ENCODE data around the gene FBXW11. TPM values are rescaled to one million over a fixed set of nuclear protein-coding genes. Genes with fewer than 3 reads are reported as not detected.

FBXW11 gene
- total RNA-seq, 1 donor from 2014 or later = 61.4 TPM

GRCh38 chr5:171956887-171957495 lies 49.4 kb downstream of the FBXW11 start:
- Mint-ChIP-seq H3K27ac (ENCODE audit: unreplicated experiment) (no peak overlapping the region), H3K36me3 (ENCODE audit: unreplicated experiment) (no peaks in the 10 kb centered on the region), H3K4me3 (ENCODE audit: unreplicated experiment) (no peak overlapping the region), H3K4me1 (ENCODE audit: unreplicated experiment) (peaks cover 48% of the 10 kb centered on the region), H3K9me3 (ENCODE audit: unreplicated experiment) (no peaks in the 10 kb centered on the region), H3K27me3 (ENCODE audit: unreplicated experiment) (no peaks in the 10 kb centered on the region)
- TF ChIP-seq, protein P1, sequence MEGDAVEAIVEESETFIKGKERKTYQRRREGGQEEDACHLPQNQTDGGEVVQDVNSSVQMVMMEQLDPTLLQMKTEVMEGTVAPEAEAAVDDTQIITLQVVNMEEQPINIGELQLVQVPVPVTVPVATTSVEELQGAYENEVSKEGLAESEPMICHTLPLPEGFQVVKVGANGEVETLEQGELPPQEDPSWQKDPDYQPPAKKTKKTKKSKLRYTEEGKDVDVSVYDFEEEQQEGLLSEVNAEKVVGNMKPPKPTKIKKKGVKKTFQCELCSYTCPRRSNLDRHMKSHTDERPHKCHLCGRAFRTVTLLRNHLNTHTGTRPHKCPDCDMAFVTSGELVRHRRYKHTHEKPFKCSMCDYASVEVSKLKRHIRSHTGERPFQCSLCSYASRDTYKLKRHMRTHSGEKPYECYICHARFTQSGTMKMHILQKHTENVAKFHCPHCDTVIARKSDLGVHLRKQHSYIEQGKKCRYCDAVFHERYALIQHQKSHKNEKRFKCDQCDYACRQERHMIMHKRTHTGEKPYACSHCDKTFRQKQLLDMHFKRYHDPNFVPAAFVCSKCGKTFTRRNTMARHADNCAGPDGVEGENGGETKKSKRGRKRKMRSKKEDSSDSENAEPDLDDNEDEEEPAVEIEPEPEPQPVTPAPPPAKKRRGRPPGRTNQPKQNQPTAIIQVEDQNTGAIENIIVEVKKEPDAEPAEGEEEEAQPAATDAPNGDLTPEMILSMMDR (IDR thresholded peaks at IDR 0.05) = no peak
- DNase-seq (ENCODE audit: extremely low spot score, unreplicated experiment) = no peak

- peak overlapping the region; percentile 35 for H3K27ac Mint-ChIP-seq (ENCODE audit: unreplicated experiment)
- DNase-seq (ENCODE audit: extremely low spot score, unreplicated experiment) = no peak
- H3K9me3 Mint-ChIP-seq (ENCODE audit: unreplicated experiment) = no peaks in the 10 kb centered on the region
- no peak overlapping the region for H3K4me3 Mint-ChIP-seq (ENCODE audit: unreplicated experiment)
- H3K4me1 Mint-ChIP-seq (ENCODE audit: unreplicated experiment) = peaks cover 49% of the 10 kb centered on the region
- no peaks in the 10 kb centered on the region for H3K27me3 Mint-ChIP-seq (ENCODE audit: unreplicated experiment)
- H3K36me3 Mint-ChIP-seq (ENCODE audit: unreplicated experiment) = no peaks in the 10 kb centered on the region
- TF ChIP-seq, protein P1 (IDR thresholded peaks at IDR 0.05) = no peak
These were observed 50.1 kb downstream of the FBXW11 start for GRCh38 chr5:171956314-171956713.

DNA sequence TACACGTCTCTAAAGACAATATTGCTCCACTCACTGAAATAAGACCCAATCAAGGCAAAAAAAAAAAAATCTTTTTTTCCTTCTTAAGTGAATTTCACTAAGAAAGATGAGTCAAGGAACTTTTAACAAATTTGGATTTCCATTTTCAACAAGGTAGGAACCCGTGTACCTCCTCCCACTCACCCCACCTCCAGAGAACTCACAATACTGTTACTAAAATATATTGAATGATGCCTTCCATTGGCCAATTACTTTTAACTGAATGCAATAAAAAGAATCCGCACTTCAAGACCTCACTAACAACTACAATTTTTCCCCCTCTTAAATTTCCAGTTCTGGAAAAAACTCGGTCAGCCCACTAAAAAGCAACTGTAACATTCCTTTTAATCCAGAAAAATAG lies 50.7 kb downstream of the FBXW11 start:
- H3K27me3 Mint-ChIP-seq (ENCODE audit: unreplicated experiment) = no peaks in the 10 kb centered on the region

DNA sequence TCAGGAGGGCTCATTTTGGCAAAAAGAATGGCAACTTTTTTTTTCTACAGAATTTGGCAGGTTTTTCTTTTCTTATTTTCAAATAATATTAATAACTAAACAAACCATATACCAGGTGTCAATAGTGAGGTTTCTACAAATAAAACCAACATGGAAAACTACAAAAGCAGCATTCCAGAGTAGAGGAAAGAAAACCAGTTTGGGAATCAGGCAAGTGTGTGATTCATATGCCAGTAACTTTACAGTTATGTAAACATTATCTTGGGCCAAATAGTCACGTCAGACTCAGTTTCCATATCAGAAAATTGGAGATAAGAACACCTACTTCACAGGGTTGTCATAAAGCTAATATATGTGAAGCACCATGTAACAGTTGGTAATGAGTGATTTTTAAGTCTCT lies 51.7 kb downstream of the FBXW11 start:
- no peaks in the 10 kb centered on the region for H3K27me3 Mint-ChIP-seq (ENCODE audit: unreplicated experiment)
- no peaks in the 10 kb centered on the region for H3K9me3 Mint-ChIP-seq (ENCODE audit: unreplicated experiment)
- TF ChIP-seq, protein P1 (IDR thresholded peaks at IDR 0.05) = no peak
- DNase-seq (ENCODE audit: extremely low spot score, unreplicated experiment) = no peak
- no peak overlapping the region for H3K27ac Mint-ChIP-seq (ENCODE audit: unreplicated experiment)
- no peaks in the 10 kb centered on the region for H3K36me3 Mint-ChIP-seq (ENCODE audit: unreplicated experiment)
- H3K4me1 Mint-ChIP-seq (ENCODE audit: unreplicated experiment) = peaks cover 49% of the 10 kb centered on the region
- H3K4me3 Mint-ChIP-seq (ENCODE audit: unreplicated experiment) = no peak overlapping the region

More for the DNA sequence above, 50.7 kb downstream of the FBXW11 start:
- DNase-seq (ENCODE audit: extremely low spot score, unreplicated experiment) = no peak
- TF ChIP-seq, protein P1 (IDR thresholded peaks at IDR 0.05) = no peak
- Mint-ChIP-seq H3K9me3 (ENCODE audit: unreplicated experiment) (no peaks in the 10 kb centered on the region), H3K4me3 (ENCODE audit: unreplicated experiment) (no peak overlapping the region), H3K4me1 (ENCODE audit: unreplicated experiment) (peaks cover 49% of the 10 kb centered on the region), H3K27ac (ENCODE audit: unreplicated experiment) (peak overlapping the region; percentile 35), H3K36me3 (ENCODE audit: unreplicated experiment) (no peaks in the 10 kb centered on the region)

- Mint-ChIP-seq H3K4me3 (ENCODE audit: unreplicated experiment) (no peak overlapping the region), H3K27ac (ENCODE audit: unreplicated experiment) (no peak overlapping the region), H3K9me3 (ENCODE audit: unreplicated experiment) (no peaks in the 10 kb centered on the region), H3K4me1 (ENCODE audit: unreplicated experiment) (peaks cover 51% of the 10 kb centered on the region), H3K36me3 (ENCODE audit: unreplicated experiment) (no peaks in the 10 kb centered on the region), H3K27me3 (ENCODE audit: unreplicated experiment) (no peaks in the 10 kb centered on the region)
- TF ChIP-seq, protein P1 (IDR thresholded peaks at IDR 0.05) = no peak
- no peak for DNase-seq (ENCODE audit: extremely low spot score, unreplicated experiment)
These were observed 52.4 kb downstream of the FBXW11 start for GRCh38 chr5:171953860-171954701.
